IPS-20b (cell line): ENCODE measurements around the gene CYP1A1.

Experiments
- H3K27ac ChIP-seq: one replicate; pipeline ENCODE4 v1.5.1; 2013; ENCODE audit warnings: low read length
- H3K27me3 ChIP-seq: 2 replicates; pipeline ENCODE4 v1.6.1; 2013; ENCODE audit warnings: mild to moderate bottlenecking, low read length, inconsistent platforms; ENCODE audit not compliant: insufficient read depth
- H3K36me3 ChIP-seq: 2 replicates; pipeline ENCODE4 v1.6.1; 2013; ENCODE audit warnings: low read depth, mild to moderate bottlenecking, inconsistent platforms, low read length, moderate library complexity; ENCODE audit not compliant: insufficient read depth
- H3K4me1 ChIP-seq: 2 replicates; pipeline ENCODE4 v1.6.1; 2013; ENCODE audit warnings: mild to moderate bottlenecking, control low read depth, inconsistent platforms, low read length, moderate library complexity; ENCODE audit not compliant: insufficient read depth
- H3K4me3 ChIP-seq: 2 replicates; pipeline ENCODE4 v1.5.1; 2013; ENCODE audit warnings: mild to moderate bottlenecking, low read length, inconsistent platforms
- H3K9ac ChIP-seq: 2 replicates; pipeline ENCODE4 v1.6.1; 2013; ENCODE audit warnings: low read depth, mild to moderate bottlenecking, inconsistent platforms, low read length, moderate library complexity
- H3K9me3 ChIP-seq: 2 replicates; pipeline ENCODE4 v1.6.1; 2013; ENCODE audit warnings: mild to moderate bottlenecking, low read depth, low read length, inconsistent platforms; ENCODE audit not compliant: insufficient read depth

Gene CYP1A1

GRCh38 chr15:74680456-74680855 is 44.9 kb downstream of the CYP1A1 start:
- Histone ChIP-seq H3K9me3 (peaks cover 5% of the 10 kb centered on the region), H3K9ac (no peak overlapping the region), H3K4me1 (no peaks in the 10 kb centered on the region), H3K4me3 (no peak overlapping the region), H3K27me3 (no peaks in the 10 kb centered on the region), H3K36me3 (peaks cover 9% of the 10 kb centered on the region; the same call in 1 of the 2 replicates), H3K27ac (no peak overlapping the region)

- Histone ChIP-seq H3K9ac (no peak overlapping the region), H3K36me3 (peaks cover 26% of the 10 kb centered on the region), H3K4me3 (no peak overlapping the region), H3K27ac (no peak overlapping the region), H3K27me3 (no peaks in the 10 kb centered on the region), H3K9me3 (no peaks in the 10 kb centered on the region), H3K4me1 (no peaks in the 10 kb centered on the region)
Measured at GRCh38 chr15:74676801-74677200, 48.5 kb downstream of the CYP1A1 start.

- no peak overlapping the region for H3K4me3 ChIP-seq
- no peak overlapping the region for H3K9ac ChIP-seq
- H3K27ac ChIP-seq, result no peak overlapping the region
- no peaks in the 10 kb centered on the region for H3K9me3 ChIP-seq
- peaks cover 40% of the 10 kb centered on the region for H3K36me3 ChIP-seq
- no peaks in the 10 kb centered on the region for H3K27me3 ChIP-seq
- H3K4me1 ChIP-seq, result no peaks in the 10 kb centered on the region
Measured at GRCh38 chr15:74674161-74674560, 51.2 kb downstream of the CYP1A1 start.

- Histone ChIP-seq H3K9me3 (no peaks in the 10 kb centered on the region), H3K9ac (no peak overlapping the region), H3K36me3 (peaks cover 46% of the 10 kb centered on the region), H3K4me1 (no peaks in the 10 kb centered on the region), H3K4me3 (no peak overlapping the region), H3K27me3 (no peaks in the 10 kb centered on the region), H3K27ac (no peak overlapping the region)
Measured at GRCh38 chr15:74669627-74670026, 55.7 kb downstream of the CYP1A1 start.
